ENCODE measurements around the gene TTYH2. TPM values are rescaled to one million over a fixed set of nuclear protein-coding genes. Genes with fewer than 3 reads are reported as not detected.

The TTYH2 gene
- total RNA-seq, 1 experiment from 2014 or later, result 5.4 TPM

- no TSS peak for BruUV-seq (replicated peaks)
- peak; percentile 95 to 97 for TF ChIP-seq CTCF (IDR thresholded peaks at IDR 0.05; ENCODE audit: insufficient read depth in 1 of 2, low read depth in 1 of 2, low read length in 1 of 2, severe bottlenecking in 1 of 2, unreplicated experiment in 1 of 2)
- peaks cover 80% of the 10 kb centered on the region for H3K36me3 Mint-ChIP-seq (ENCODE audit: insufficient read depth, unreplicated experiment)
- intact Hi-C loops (cut with micrococcal nuclease; ENCODE audit: unreplicated experiment), result loop anchor here (10.0 kb wide), 1 partner anchor 154 kb away; the partner anchor contains the start of genes BTBD17 and GPR142
- H3K36me3 ChIP-seq (ENCODE audit: control insufficient read depth, insufficient read depth, low read length), result peaks cover 5% of the 10 kb centered on the region; the same call in 1 of the 2 replicates
- no peaks in the 10 kb centered on the region for H3K27me3 ChIP-seq (replicated peaks; ENCODE audit: control insufficient read depth, insufficient read depth, low read length)
- H3K4me3 Mint-ChIP-seq (ENCODE audit: unreplicated experiment), result peak overlapping the region; percentile 17
- DNase-seq, result peak; percentile 78 to 85
- H3K4me1 ChIP-seq, result peaks cover 28% of the 10 kb centered on the region
- peaks cover 34% of the 10 kb centered on the region for H3K4me1 Mint-ChIP-seq (ENCODE audit: low read depth, unreplicated experiment)
- no peaks in the 10 kb centered on the region for H3K9me3 Mint-ChIP-seq (ENCODE audit: unreplicated experiment)
- POLR2A ChIA-PET, result no interaction called here
- no peak overlapping the region for H3K4me3 ChIP-seq (ENCODE audit: low read depth, low read length)
- H3K27me3 Mint-ChIP-seq (ENCODE audit: insufficient read depth, unreplicated experiment), result no peaks in the 10 kb centered on the region
- H3K9me3 ChIP-seq, result no peaks in the 10 kb centered on the region
- CTCF ChIA-PET, result interaction anchor here (1.6 to 1.9 kb wide), 2 partner anchors 11 to 86 kb away, joined by 5 to 6 read pairs; no protein-coding TSS in a partner anchor
- H3K27ac Mint-ChIP-seq (ENCODE audit: unreplicated experiment), result peak overlapping the region; percentile 83
These were observed 2.9 kb upstream of the TTYH2 start for GRCh38 chr17:74210191-74211140.

- H3K36me3 Mint-ChIP-seq (ENCODE audit: insufficient read depth, unreplicated experiment), result peaks cover 71% of the 10 kb centered on the region
- POLR2A ChIA-PET, result no interaction called here
- H3K27ac Mint-ChIP-seq (ENCODE audit: unreplicated experiment), result peak overlapping the region; percentile 83
- no peaks in the 10 kb centered on the region for H3K9me3 Mint-ChIP-seq (ENCODE audit: unreplicated experiment)
- CTCF ChIA-PET, result interaction anchor here (1.6 to 1.9 kb wide), 2 partner anchors 12 to 85 kb away, joined by 5 to 6 read pairs; no protein-coding TSS in a partner anchor
- no peaks in the 10 kb centered on the region for H3K9me3 ChIP-seq
- no TSS peak for BruUV-seq (replicated peaks)
- no peaks in the 10 kb centered on the region for H3K27me3 ChIP-seq (replicated peaks; ENCODE audit: control insufficient read depth, insufficient read depth, low read length)
- H3K36me3 ChIP-seq (ENCODE audit: control insufficient read depth, insufficient read depth, low read length), result peaks cover 5% of the 10 kb centered on the region; the same call in 1 of the 2 replicates
- H3K4me1 ChIP-seq, result peaks cover 21% of the 10 kb centered on the region
- intact Hi-C loops (cut with micrococcal nuclease; ENCODE audit: unreplicated experiment), result loop anchor here (10.0 kb wide), 1 partner anchor 153 kb away; the partner anchor contains the start of genes BTBD17 and GPR142
- H3K4me3 ChIP-seq (ENCODE audit: low read depth, low read length), result no peak overlapping the region
- H3K27me3 Mint-ChIP-seq (ENCODE audit: insufficient read depth, unreplicated experiment), result no peaks in the 10 kb centered on the region
- no peak for TF ChIP-seq CTCF (IDR thresholded peaks at IDR 0.05; ENCODE audit: insufficient read depth in 1 of 2, low read depth in 1 of 2, low read length in 1 of 2, severe bottlenecking in 1 of 2, unreplicated experiment in 1 of 2)
- peak; percentile 47 to 74 for DNase-seq
- peaks cover 30% of the 10 kb centered on the region for H3K4me1 Mint-ChIP-seq (ENCODE audit: low read depth, unreplicated experiment)
- H3K4me3 Mint-ChIP-seq (ENCODE audit: unreplicated experiment), result no peak overlapping the region
These were observed 2.0 kb upstream of the TTYH2 start for GRCh38 chr17:74211141-74211911.

- Histone ChIP-seq H3K36me3 (ENCODE audit: control insufficient read depth, insufficient read depth, low read length) (peaks cover 5% of the 10 kb centered on the region; the same call in 1 of the 2 replicates), H3K27me3 (replicated peaks; ENCODE audit: control insufficient read depth, insufficient read depth, low read length) (no peaks in the 10 kb centered on the region), H3K4me3 (ENCODE audit: low read depth, low read length) (no peak overlapping the region), H3K9me3 (no peaks in the 10 kb centered on the region), H3K4me1 (peaks cover 21% of the 10 kb centered on the region)
- ChIA-PET CTCF (interaction anchor here (1.6 to 1.9 kb wide), 2 partner anchors 12 to 85 kb away, joined by 5 to 6 read pairs; no protein-coding TSS in a partner anchor), POLR2A (no interaction called here)
- Mint-ChIP-seq H3K36me3 (ENCODE audit: insufficient read depth, unreplicated experiment) (peaks cover 66% of the 10 kb centered on the region), H3K27ac (ENCODE audit: unreplicated experiment) (peak overlapping the region; percentile 83), H3K9me3 (ENCODE audit: unreplicated experiment) (no peaks in the 10 kb centered on the region), H3K4me3 (ENCODE audit: unreplicated experiment) (no peak overlapping the region), H3K27me3 (ENCODE audit: insufficient read depth, unreplicated experiment) (no peaks in the 10 kb centered on the region), H3K4me1 (ENCODE audit: low read depth, unreplicated experiment) (peaks cover 26% of the 10 kb centered on the region)
- BruUV-seq (replicated peaks), result no TSS peak
- intact Hi-C loops (cut with micrococcal nuclease; ENCODE audit: unreplicated experiment), result loop anchor here (2.0 to 10.0 kb wide), 2 partner anchors 85 to 153 kb away; partner anchors contain the start of genes BTBD17 and GPR142
- DNase-seq, result peak in 1 of 2 experiments; percentile 17
- TF ChIP-seq CTCF (IDR thresholded peaks at IDR 0.05; ENCODE audit: insufficient read depth in 1 of 2, low read depth in 1 of 2, low read length in 1 of 2, severe bottlenecking in 1 of 2, unreplicated experiment in 1 of 2), result no peak
These were observed 1.5 kb upstream of the TTYH2 start for GRCh38 chr17:74211912-74212208.
